Measurements from ENCODE around the gene XYLT1.

- TF ChIP-seq EZH2 (IDR thresholded peaks at IDR 0.05; ENCODE audit: borderline replicate concordance, insufficient read depth, low read length, poor library complexity, severe bottlenecking): no peak
- no peak for TF ChIP-seq CTCF (IDR thresholded peaks at IDR 0.05; ENCODE audit: poor library complexity, severe bottlenecking)
- no peak for TF ChIP-seq POLR2AphosphoS5 (IDR thresholded peaks at IDR 0.05)
- TF ChIP-seq TAF1 (IDR thresholded peaks at IDR 0.05; ENCODE audit: low read depth): no peak
- no peak for TF ChIP-seq RAD21 (conservative IDR thresholded peaks at IDR 0.05)
- TF ChIP-seq EP300 (conservative IDR thresholded peaks at IDR 0.05; ENCODE audit: poor library complexity, severe bottlenecking): no peak
- no peak for TF ChIP-seq SMC3 (conservative IDR thresholded peaks at IDR 0.05; ENCODE audit: poor library complexity)
Measured at GRCh38 chr16:17235147-17235815, 235.5 kb downstream of the XYLT1 start.
